Trophoblast cell (in vitro differentiated cells and primary cell): ENCODE measurements around the gene SMIM26.

Source experiments
- DNase-seq, 2 donors: peaks; one replicate each; pipeline ENCODE4 v3.0.0-alpha.2; 2016
- H2AFZ ChIP-seq: 2 replicates; pipeline ENCODE4 v1.6.1; 2013; ENCODE audit warnings: low read length, moderate library complexity, mild to moderate bottlenecking; ENCODE audit not compliant: insufficient read depth, poor library complexity
- H2AK5ac ChIP-seq: 2 replicates; pipeline ENCODE4 v1.6.1; 2013; ENCODE audit warnings: mild to moderate bottlenecking, low read length
- H2BK120ac ChIP-seq: 2 replicates; pipeline ENCODE4 v1.6.1; 2013; ENCODE audit warnings: low read length, mild to moderate bottlenecking, moderate library complexity; ENCODE audit not compliant: insufficient read depth, poor library complexity
- H2BK12ac ChIP-seq: 2 replicates; pipeline ENCODE4 v1.6.1; 2013; ENCODE audit warnings: mild to moderate bottlenecking, low read length, moderate library complexity
- H2BK5ac ChIP-seq: 2 replicates; pipeline ENCODE4 v1.6.1; 2013; ENCODE audit warnings: low read length, low read depth, moderate library complexity, mild to moderate bottlenecking; ENCODE audit not compliant: poor library complexity
- H3K14ac ChIP-seq: 2 replicates; pipeline ENCODE4 v1.6.1; 2013; ENCODE audit warnings: mild to moderate bottlenecking, low read length
- H3K18ac ChIP-seq: 2 replicates; pipeline ENCODE4 v1.6.1; 2013; ENCODE audit warnings: mild to moderate bottlenecking, low read length
- H3K23ac ChIP-seq: 2 replicates; pipeline ENCODE4 v1.6.1; 2013; ENCODE audit warnings: low read length
- H3K27ac ChIP-seq: 2 replicates; pipeline ENCODE4 v1.5.1; 2013; ENCODE audit warnings: low read depth, mild to moderate bottlenecking, inconsistent platforms, low read length, moderate library complexity
- H3K27me3 ChIP-seq: 2 replicates; pipeline ENCODE4 v1.6.1; 2013; ENCODE audit warnings: inconsistent platforms, mild to moderate bottlenecking, low read length, moderate library complexity; ENCODE audit not compliant: insufficient read depth
- H3K36me3 ChIP-seq, 2 experiments: 1 replicate in 1 of 2; 2 replicates in 1 of 2; pipeline ENCODE4 v1.6.1; 2013; ENCODE audit warnings: low read length in 2 of 2, mild to moderate bottlenecking in 2 of 2, moderate library complexity in 1 of 2; ENCODE audit not compliant: insufficient read depth in 2 of 2, control insufficient read depth in 1 of 2
- H3K4ac ChIP-seq: 2 replicates; pipeline ENCODE4 v1.6.1; 2013; ENCODE audit warnings: low read depth, mild to moderate bottlenecking, low read length, moderate library complexity
- H3K4me1 ChIP-seq, 2 experiments: 1 replicate in 1 of 2; 2 replicates in 1 of 2; pipeline ENCODE4 v1.6.1; 2013; ENCODE audit warnings: low read length in 2 of 2, mild to moderate bottlenecking in 2 of 2, moderate library complexity in 1 of 2; ENCODE audit not compliant: insufficient read depth in 2 of 2, control insufficient read depth in 1 of 2
- H3K4me2 ChIP-seq: 2 replicates; pipeline ENCODE4 v1.6.1; 2013; ENCODE audit warnings: inconsistent platforms, mild to moderate bottlenecking, low read length, moderate library complexity
- H3K4me3 ChIP-seq: 2 replicates; pipeline ENCODE4 v1.5.1; 2013; ENCODE audit warnings: mild to moderate bottlenecking, low read depth, low read length, inconsistent platforms
- H3K79me1 ChIP-seq: one replicate; pipeline ENCODE4 v1.6.1; 2013; ENCODE audit warnings: low read length
- H3K79me2 ChIP-seq: 2 replicates; pipeline ENCODE4 v1.6.1; 2013; ENCODE audit warnings: low read length, mild to moderate bottlenecking; ENCODE audit not compliant: control insufficient read depth, insufficient read depth, poor library complexity
- H3K9ac ChIP-seq: 2 replicates; pipeline ENCODE4 v1.6.1; 2013; ENCODE audit warnings: mild to moderate bottlenecking, low read length
- H3K9me3 ChIP-seq: 2 replicates; pipeline ENCODE4 v1.6.1; 2013; ENCODE audit warnings: low read depth, mild to moderate bottlenecking, control low read depth, inconsistent platforms, low read length; ENCODE audit not compliant: insufficient read depth
- H4K12ac ChIP-seq: 2 replicates; pipeline ENCODE4 v1.6.1; 2013; ENCODE audit warnings: low read depth, mild to moderate bottlenecking, low read length, moderate library complexity
- H4K8ac ChIP-seq: 2 replicates; pipeline ENCODE4 v1.6.1; 2013; ENCODE audit warnings: low read depth, mild to moderate bottlenecking, low read length, moderate library complexity
- H4K91ac ChIP-seq: one replicate; pipeline ENCODE4 v1.6.1; 2013; ENCODE audit warnings: low read depth, mild to moderate bottlenecking, low read length, moderate library complexity
- WGBS: extraction: QIAGEN DNeasy Blood & Tissue Kit; methylation state at CpG from one replicate; pipeline ENCODE4 v1.1.7; 2013; ENCODE audit warnings: missing lambda C conversion rate; ENCODE audit not compliant: insufficient read length, insufficient coverage; ENCODE audit errors: extremely low coverage; 5-methylcytosine and 5-hydroxymethylcytosine counted together

SMIM26 gene

GRCh38 chr20:18571578-18571977, 4.3 kb downstream of the SMIM26 start:
- no peak overlapping the region for H4K91ac ChIP-seq
- no peak overlapping the region for H3K14ac ChIP-seq
- H2AFZ ChIP-seq = no peak overlapping the region
- peaks cover 5% of the 10 kb centered on the region for H3K79me2 ChIP-seq
- no peak overlapping the region for H4K8ac ChIP-seq
- H3K27ac ChIP-seq = no peak overlapping the region
- no peak overlapping the region for H3K4ac ChIP-seq
- no peak overlapping the region for H2BK120ac ChIP-seq
- H2BK5ac ChIP-seq = no peak overlapping the region
- no peak overlapping the region for H3K23ac ChIP-seq
- no peaks in the 10 kb centered on the region for H3K27me3 ChIP-seq
- no peak overlapping the region for H4K12ac ChIP-seq
- peaks cover 0 to 2% of the 10 kb centered on the region in 2 experiments for H3K4me1 ChIP-seq
- H2BK12ac ChIP-seq = no peak overlapping the region
- peaks cover 4% of the 10 kb centered on the region for H3K79me1 ChIP-seq
- no peak overlapping the region for H2AK5ac ChIP-seq
- WGBS = no CpG with 5 or more reads among the region's 2 CpGs
- no peak overlapping the region for H3K4me3 ChIP-seq
- H3K36me3 ChIP-seq = peaks cover 4 to 13% of the 10 kb centered on the region in 2 experiments
- H3K4me2 ChIP-seq = no peak overlapping the region
- H3K9ac ChIP-seq = no peak overlapping the region
- no peak overlapping the region for H3K18ac ChIP-seq
- DNase-seq = no peak
- no peaks in the 10 kb centered on the region for H3K9me3 ChIP-seq

DNA sequence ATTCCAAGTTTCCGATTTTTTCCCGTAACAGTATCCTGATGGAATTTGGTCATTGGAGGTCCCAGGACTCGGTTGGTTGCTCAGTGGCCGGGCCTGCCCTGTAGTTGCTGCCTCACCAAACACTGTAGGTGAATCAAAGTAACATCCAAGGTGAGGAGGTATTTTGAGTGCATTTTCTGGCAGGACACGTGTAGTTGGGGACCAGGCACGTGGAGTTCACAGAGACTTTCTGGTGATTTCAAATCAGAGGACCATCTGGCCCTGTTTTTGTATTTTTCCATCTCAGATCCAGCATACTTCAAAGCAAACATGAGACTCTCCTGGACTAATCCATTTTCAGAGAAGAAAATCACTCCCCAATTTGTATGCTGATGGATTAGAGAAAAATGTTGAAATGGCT, 10.7 kb downstream of the SMIM26 start:
- Histone ChIP-seq H3K36me3 (no peaks in the 10 kb centered on the region), H3K18ac (no peak overlapping the region), H2BK12ac (no peak overlapping the region), H3K23ac (no peak overlapping the region), H3K14ac (no peak overlapping the region), H4K8ac (no peak overlapping the region), H4K91ac (no peak overlapping the region), H3K4me1 (no peaks in the 10 kb centered on the region), H2BK120ac (no peak overlapping the region), H2AK5ac (no peak overlapping the region), H3K79me1 (no peaks in the 10 kb centered on the region), H3K4ac (no peak overlapping the region), H3K4me3 (no peak overlapping the region), H2BK5ac (no peak overlapping the region), H3K9me3 (no peaks in the 10 kb centered on the region), H2AFZ (no peak overlapping the region), H3K4me2 (no peak overlapping the region), H4K12ac (no peak overlapping the region), H3K27ac (no peak overlapping the region), H3K79me2 (no peaks in the 10 kb centered on the region), H3K27me3 (no peaks in the 10 kb centered on the region), H3K9ac (no peak overlapping the region)
- no peak for DNase-seq
- WGBS = no CpG with 5 or more reads among the region's 6 CpGs

DNA sequence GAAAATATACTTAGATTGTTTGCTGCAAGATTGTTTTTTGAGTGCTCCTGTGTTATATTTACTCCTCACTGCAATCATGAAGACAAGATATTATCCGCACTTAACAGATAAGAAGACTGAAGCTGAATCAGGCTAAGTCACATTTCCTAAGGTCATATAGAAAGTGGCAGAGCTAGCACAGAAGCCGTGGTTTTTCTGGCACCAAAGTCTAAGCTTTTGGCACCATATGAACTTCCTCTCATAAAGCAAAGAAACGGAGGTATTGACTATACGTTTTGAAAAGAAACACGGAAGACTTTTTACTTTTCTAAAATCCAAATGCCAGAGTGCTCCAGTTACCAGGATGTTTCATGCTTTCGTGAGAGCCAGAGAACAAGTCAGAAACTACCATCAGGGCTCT, 11.3 kb downstream of the SMIM26 start:
- no peak overlapping the region for H3K4me2 ChIP-seq
- H3K23ac ChIP-seq = no peak overlapping the region
- H3K9me3 ChIP-seq = no peaks in the 10 kb centered on the region
- H4K12ac ChIP-seq = no peak overlapping the region
- no peaks in the 10 kb centered on the region for H3K79me1 ChIP-seq
- H3K36me3 ChIP-seq = no peaks in the 10 kb centered on the region
- no peaks in the 10 kb centered on the region for H3K79me2 ChIP-seq
- no peak overlapping the region for H2AK5ac ChIP-seq
- H3K9ac ChIP-seq = no peak overlapping the region
- no peak for DNase-seq
- no peak overlapping the region for H4K91ac ChIP-seq
- H2AFZ ChIP-seq = no peak overlapping the region
- no peak overlapping the region for H2BK120ac ChIP-seq
- no peak overlapping the region for H3K4ac ChIP-seq
- no peak overlapping the region for H3K18ac ChIP-seq
- H2BK12ac ChIP-seq = no peak overlapping the region
- no peak overlapping the region for H3K4me3 ChIP-seq
- H3K14ac ChIP-seq = no peak overlapping the region
- H2BK5ac ChIP-seq = no peak overlapping the region
- H3K27ac ChIP-seq = no peak overlapping the region
- no CpG with 5 or more reads among the region's 6 CpGs for WGBS
- no peaks in the 10 kb centered on the region for H3K27me3 ChIP-seq
- H3K4me1 ChIP-seq = no peaks in the 10 kb centered on the region
- no peak overlapping the region for H4K8ac ChIP-seq

- WGBS = no CpG with 5 or more reads among the region's 4 CpGs
- no peak overlapping the region for H3K27ac ChIP-seq
These were observed 12.8 kb downstream of the SMIM26 start for GRCh38 chr20:18580012-18580411.

More at GRCh38 chr20:18580012-18580411, 12.8 kb downstream of the SMIM26 start:
- no peak for DNase-seq
- Histone ChIP-seq H3K36me3 (no peaks in the 10 kb centered on the region), H4K12ac (no peak overlapping the region), H3K4me3 (no peak overlapping the region), H3K4me1 (no peaks in the 10 kb centered on the region), H3K79me2 (no peaks in the 10 kb centered on the region), H4K8ac (no peak overlapping the region), H3K14ac (no peak overlapping the region), H3K9me3 (no peaks in the 10 kb centered on the region), H3K79me1 (no peaks in the 10 kb centered on the region), H2BK5ac (no peak overlapping the region), H3K27me3 (no peaks in the 10 kb centered on the region), H2BK120ac (no peak overlapping the region), H3K4me2 (no peak overlapping the region), H3K9ac (no peak overlapping the region), H3K4ac (no peak overlapping the region), H4K91ac (no peak overlapping the region), H2AFZ (no peak overlapping the region), H2BK12ac (no peak overlapping the region), H3K18ac (no peak overlapping the region), H2AK5ac (no peak overlapping the region), H3K23ac (no peak overlapping the region)
